GM19452 (cell line): ENCODE measurements around the gene LYSMD1.

Experiments
- ATAC-seq: cut with Tn5 transposase; IDR thresholded peaks from one replicate; pipeline ENCODE4 v1.9.1; 2021; ENCODE audit not compliant: unreplicated experiment

Gene LYSMD1

GRCh38 chr1:151142411-151143056 lies 23.2 kb downstream of the LYSMD1 start:
- no peak for ATAC-seq

GRCh38 chr1:151137789-151138188 lies 27.9 kb downstream of the LYSMD1 start:
- ATAC-seq: no peak

- no peak for ATAC-seq
These were observed 30.0 kb downstream of the LYSMD1 start for GRCh38 chr1:151135433-151136385.

- no peak for ATAC-seq
These were observed 30.7 kb downstream of the LYSMD1 start for GRCh38 chr1:151134991-151135390.

- no peak for ATAC-seq
These were observed 31.3 kb downstream of the LYSMD1 start for GRCh38 chr1:151134396-151134795.

- ATAC-seq: no peak
These were observed 32.5 kb downstream of the LYSMD1 start for GRCh38 chr1:151133018-151133806.

GRCh38 chr1:151132335-151133017 lies 33.2 kb downstream of the LYSMD1 start:
- ATAC-seq: no peak

- ATAC-seq: no peak
These were observed 33.9 kb downstream of the LYSMD1 start for GRCh38 chr1:151131701-151132334.

GRCh38 chr1:151130987-151131586 lies 34.6 kb downstream of the LYSMD1 start:
- peak; percentile 67 for ATAC-seq

- no peak for ATAC-seq
These were observed 36.9 kb downstream of the LYSMD1 start for GRCh38 chr1:151128800-151129199.

GRCh38 chr1:151124763-151125403 lies 40.8 kb downstream of the LYSMD1 start:
- no peak for ATAC-seq

GRCh38 chr1:151113877-151114276 lies 51.8 kb downstream of the LYSMD1 start:
- ATAC-seq: no peak
